ENCODE results near the gene GRID1. TPM values are rescaled to one million over a fixed set of nuclear protein-coding genes. Genes with fewer than 3 reads are reported as not detected.

The GRID1 gene
- total RNA-seq, 1 experiment from 2014 or later, result not detected

- intact Hi-C loops (cut with micrococcal nuclease; ENCODE audit: unreplicated experiment), result no loop called here
- CTCF ChIA-PET, result no interaction called here
- DNase-seq, result no peak
- H3K9me3 Mint-ChIP-seq (ENCODE audit: low read depth, unreplicated experiment), result no peaks in the 10 kb centered on the region
- H3K4me1 Mint-ChIP-seq (ENCODE audit: low read depth, unreplicated experiment), result peaks cover 14% of the 10 kb centered on the region
- H3K27me3 Mint-ChIP-seq (ENCODE audit: unreplicated experiment), result peaks cover 43% of the 10 kb centered on the region
- no peaks in the 10 kb centered on the region for H3K36me3 Mint-ChIP-seq (ENCODE audit: insufficient read depth, unreplicated experiment)
- TF ChIP-seq CTCF (IDR thresholded peaks at IDR 0.05; ENCODE audit: unreplicated experiment), result no peak
- no peak overlapping the region for H3K4me3 Mint-ChIP-seq (ENCODE audit: low read depth, unreplicated experiment)
- no peak overlapping the region for H3K27ac Mint-ChIP-seq (ENCODE audit: unreplicated experiment)
- BruUV-seq (replicated peaks), result no TSS peak
These were observed 16.5 kb downstream of the GRID1 start for GRCh38 chr10:86349940-86350630.

GRCh38 chr10:86349474-86349873, 17.1 kb downstream of the GRID1 start:
- no peak overlapping the region for H3K4me3 Mint-ChIP-seq (ENCODE audit: low read depth, unreplicated experiment)
- no peaks in the 10 kb centered on the region for H3K9me3 Mint-ChIP-seq (ENCODE audit: low read depth, unreplicated experiment)
- no peak for TF ChIP-seq CTCF (IDR thresholded peaks at IDR 0.05; ENCODE audit: unreplicated experiment)
- no peak overlapping the region for H3K27ac Mint-ChIP-seq (ENCODE audit: unreplicated experiment)
- intact Hi-C loops (cut with micrococcal nuclease; ENCODE audit: unreplicated experiment), result no loop called here
- H3K27me3 Mint-ChIP-seq (ENCODE audit: unreplicated experiment), result peaks cover 37% of the 10 kb centered on the region
- BruUV-seq (replicated peaks), result no TSS peak
- H3K4me1 Mint-ChIP-seq (ENCODE audit: low read depth, unreplicated experiment), result peaks cover 20% of the 10 kb centered on the region
- no peak for DNase-seq
- CTCF ChIA-PET, result interaction anchor here (1.0 kb wide), 1 partner anchor 15 kb away, joined by 3 read pairs; no protein-coding TSS in a partner anchor
- no peaks in the 10 kb centered on the region for H3K36me3 Mint-ChIP-seq (ENCODE audit: insufficient read depth, unreplicated experiment)

GRCh38 chr10:86348321-86349210, 18.0 kb downstream of the GRID1 start:
- H3K27ac Mint-ChIP-seq (ENCODE audit: unreplicated experiment), result no peak overlapping the region
- CTCF ChIA-PET, result interaction anchor here (1.0 kb wide), 2 partner anchors 16 to 237 kb away, joined by 3 read pairs; no protein-coding TSS in a partner anchor
- TF ChIP-seq CTCF (IDR thresholded peaks at IDR 0.05; ENCODE audit: unreplicated experiment), result no peak
- no peak for DNase-seq
- H3K4me3 Mint-ChIP-seq (ENCODE audit: low read depth, unreplicated experiment), result no peak overlapping the region
- intact Hi-C loops (cut with micrococcal nuclease; ENCODE audit: unreplicated experiment), result no loop called here
- no peaks in the 10 kb centered on the region for H3K9me3 Mint-ChIP-seq (ENCODE audit: low read depth, unreplicated experiment)
- no peaks in the 10 kb centered on the region for H3K36me3 Mint-ChIP-seq (ENCODE audit: insufficient read depth, unreplicated experiment)
- H3K4me1 Mint-ChIP-seq (ENCODE audit: low read depth, unreplicated experiment), result peaks cover 20% of the 10 kb centered on the region
- peaks cover 35% of the 10 kb centered on the region for H3K27me3 Mint-ChIP-seq (ENCODE audit: unreplicated experiment)
- no TSS peak for BruUV-seq (replicated peaks)

GRCh38 chr10:86347856-86348255, 18.7 kb downstream of the GRID1 start:
- BruUV-seq (replicated peaks), result no TSS peak
- no peak overlapping the region for H3K4me3 Mint-ChIP-seq (ENCODE audit: low read depth, unreplicated experiment)
- no peak for TF ChIP-seq CTCF (IDR thresholded peaks at IDR 0.05; ENCODE audit: unreplicated experiment)
- H3K27ac Mint-ChIP-seq (ENCODE audit: unreplicated experiment), result no peak overlapping the region
- CTCF ChIA-PET, result no interaction called here
- intact Hi-C loops (cut with micrococcal nuclease; ENCODE audit: unreplicated experiment), result no loop called here
- DNase-seq, result no peak
- H3K4me1 Mint-ChIP-seq (ENCODE audit: low read depth, unreplicated experiment), result peaks cover 20% of the 10 kb centered on the region
- H3K9me3 Mint-ChIP-seq (ENCODE audit: low read depth, unreplicated experiment), result no peaks in the 10 kb centered on the region
- peaks cover 35% of the 10 kb centered on the region for H3K27me3 Mint-ChIP-seq (ENCODE audit: unreplicated experiment)
- H3K36me3 Mint-ChIP-seq (ENCODE audit: insufficient read depth, unreplicated experiment), result no peaks in the 10 kb centered on the region
